NCI-H2196 treated with DMSO at 0.1 percent for 48 hours (cell line): ENCODE data around the gene MTCH1.
A peak's percentile ranks its signal among the peaks of the same experiment; 100 is the strongest.

Experiments used
- DNase-seq: peaks from one replicate; lab custom pipeline; 2025; ENCODE audit not compliant: unreplicated experiment; lab: John Stamatoyannopoulos, UW

Gene MTCH1

GRCh38 chr6:37018198-37019064, 32.4 kb upstream of the MTCH1 start:
- DNase-seq = peak; percentile 83

- no peak for DNase-seq
These were observed 31.7 kb upstream of the MTCH1 start for GRCh38 chr6:37017606-37018197.

- no peak for DNase-seq
These were observed 31.0 kb upstream of the MTCH1 start for GRCh38 chr6:37016995-37017394.

GRCh38 chr6:37015532-37015931, 29.5 kb upstream of the MTCH1 start:
- no peak for DNase-seq

GRCh38 chr6:37014667-37015066, 28.7 kb upstream of the MTCH1 start:
- no peak for DNase-seq

GRCh38 chr6:37013516-37014491, 27.8 kb upstream of the MTCH1 start:
- no peak for DNase-seq

GRCh38 chr6:37011656-37012378, 25.8 kb upstream of the MTCH1 start:
- DNase-seq = no peak

GRCh38 chr6:37010402-37010892, 24.5 kb upstream of the MTCH1 start:
- DNase-seq = no peak

- no peak for DNase-seq
These were observed 22.8 kb upstream of the MTCH1 start for GRCh38 chr6:37008484-37009465.

GRCh38 chr6:37007340-37008043, 21.5 kb upstream of the MTCH1 start:
- DNase-seq = no peak

- DNase-seq = no peak
These were observed 20.9 kb upstream of the MTCH1 start for GRCh38 chr6:37006793-37007339.

- DNase-seq = no peak
These were observed 20.0 kb upstream of the MTCH1 start for GRCh38 chr6:37005827-37006567.

GRCh38 chr6:37005061-37005810, 19.2 kb upstream of the MTCH1 start, which contains the start of gene FGD2:
Gene FGD2, plus strand, starts transcription at chr6:37005655. Its CDS starts 163 bp downstream, at chr6:37005818.
- no peak for DNase-seq

GRCh38 chr6:37004044-37004980, 18.3 kb upstream of the MTCH1 start:
- DNase-seq = no peak

GRCh38 chr6:36999751-37000125, 13.7 kb upstream of the MTCH1 start:
- no peak for DNase-seq
